Testis (tissue), 5 donors: ENCODE data around the gene RBPMS2. TPM values are rescaled to one million over a fixed set of nuclear protein-coding genes. Genes with fewer than 3 reads are reported as not detected.
"Not testable (repeated sequence)": the region's sequence is repeated elsewhere in the genome, so short reads cannot be mapped to it uniquely, and the experiment has no call there.

Experiments
- DNase-seq: peaks from one replicate; pipeline ENCODE4 v3.0.0-alpha.2; 2019
- H3K27ac ChIP-seq, 2 donors: fragments of 200-600 bp; sonication (generic); one replicate each; pipeline ENCODE4 v1.5.1; 2019
- H3K27me3 ChIP-seq: fragments of 200-600 bp; sonication (generic); one replicate; pipeline ENCODE4 v1.5.1; 2019
- H3K36me3 ChIP-seq: fragments of 200-600 bp; sonication (generic); one replicate; pipeline ENCODE4 v1.5.1; 2017; ENCODE audit warnings: low read depth; ENCODE audit errors: missing control alignments
- H3K4me1 ChIP-seq: fragments of 200-600 bp; sonication (generic); one replicate; pipeline ENCODE4 v1.5.1; 2019
- H3K4me3 ChIP-seq, 2 donors: fragments of 200-600 bp; sonication (generic); one replicate each; pipeline ENCODE4 v1.5.1; 2017 to 2019
- H3K9me3 ChIP-seq: fragments of 200-600 bp; sonication (generic); one replicate; pipeline ENCODE4 v1.5.1; 2017
- CTCF ChIP-seq, 3 experiments: fragments of 450-650 bp in 2 of 3; fragments of 200-600 bp in 1 of 3; sonication (generic) in 1 of 3; IDR thresholded peaks; one replicate each; pipeline ENCODE4 v1.5.1; 2016 to 2019; ENCODE audit warnings: antibody characterized with exemption in 3 of 3, mild to moderate bottlenecking in 2 of 3, moderate library complexity in 1 of 3
- POLR2A ChIP-seq: fragments of 450-650 bp; IDR thresholded peaks from one replicate; pipeline ENCODE4 v1.6.1; 2017; ENCODE audit warnings: antibody characterized with exemption, mild to moderate bottlenecking, moderate library complexity
- WGBS, 2 donors: methylation state at CpG; one replicate each; pipeline ENCODE4 v1.1.5; 2018; 5-methylcytosine and 5-hydroxymethylcytosine counted together
- intact Hi-C: fragments of 100-400 bp; cut with DNase I; formaldehyde crosslinking; loops from one replicate; pipeline ENCODE4 v1.15.1; 2023; ENCODE audit warnings: low total_unique reads
- long read RNA-seq, 2 donors: transcript quantifications; one replicate each; lab custom pipeline, GENCODE V29; 2026
- polyA plus RNA-seq: library from polyadenylated mRNA; stranded (reverse); fragments of 350-450 nt; fragmentation: Illumina TruSeq; extraction: RNeasy Lipid Tissue Mini Kit (QIAGEN cat#74804); gene quantifications from one replicate; pipeline ENCODE4 v1.2.3, GENCODE V29; 2014; ENCODE audit warnings: low read depth, low replicate concordance; ENCODE audit not compliant: insufficient read depth
- total RNA-seq, 2 donors: library from RNA; depleted of rRNA; stranded (reverse); fragments of >200 nt; gene quantifications; one replicate each; pipeline ENCODE4 v1.2.3, GENCODE V29; 2016

The RBPMS2 gene
- total RNA-seq (1 to 10 TPM; 5.0 to 5.8 TPM), polyA plus RNA-seq (9.7 TPM)
- long read RNA-seq, donor 1, partial matches to known transcripts: 0 of 4 reads
- long read RNA-seq, donor 1, other reads (novel, unspliced or antisense): 0 of 4 reads
- long read RNA-seq, donor 2, partial matches to known transcripts: 0 of 1 reads
- long read RNA-seq, donor 2, other reads (novel, unspliced or antisense): 0 of 1 reads

- 1 to 2% methylated on average over 20 to 53 of the region's 90 CpGs for WGBS, 2 donors
- intact Hi-C loops: no loop called here
- peak; percentile 33 for DNase-seq
Observed at GRCh38 chr15:64775551-64776401, at the start of gene RBPMS2. Gene RBPMS2, minus strand, starts transcription at chr15:64775589. Its CDS starts 270 bp downstream, at chr15:64775319.

DNA sequence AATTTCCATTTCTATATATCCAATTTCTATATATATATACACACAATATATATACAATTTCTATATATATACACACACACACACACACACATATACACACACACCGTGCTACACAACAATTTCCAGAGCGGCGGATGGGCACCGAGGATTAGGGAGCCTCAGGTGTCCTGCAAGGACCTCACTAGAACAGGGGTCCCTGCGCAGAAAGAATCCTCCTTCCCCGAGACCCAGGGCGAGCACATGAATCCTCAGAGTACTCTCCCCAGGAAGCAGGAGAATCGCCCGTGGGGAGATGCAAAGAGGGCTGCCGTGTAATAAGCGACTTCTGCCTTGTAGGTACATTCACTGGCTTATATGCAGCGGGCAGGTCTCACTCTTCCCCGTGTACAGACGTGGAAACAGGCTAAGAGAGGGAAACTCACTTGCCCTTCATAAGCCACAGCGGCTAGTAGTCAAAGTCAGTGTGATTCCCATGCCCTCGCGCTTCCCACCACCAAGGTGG, 49.6 kb upstream of the RBPMS2 start:
- TF ChIP-seq CTCF (IDR thresholded peaks at IDR 0.05): no peak
- no peak for TF ChIP-seq POLR2A
- intact Hi-C loops: loop anchor here (5.0 kb wide), 1 partner anchor 88 kb away; no protein-coding TSS in a partner anchor
- DNase-seq: no peak
- Histone ChIP-seq H3K4me3 (peak overlapping the region; percentile 43 to 57), H3K9me3 (no peaks in the 10 kb centered on the region), H3K27me3 (no peaks in the 10 kb centered on the region), H3K4me1 (peaks cover 16% of the 10 kb centered on the region), H3K27ac (no peak overlapping the region), H3K36me3 (no peaks in the 10 kb centered on the region)
- WGBS, 2 donors: 2% methylated on average over 17 of the region's 17 CpGs

More at GRCh38 chr15:64775551-64776401, at the start of gene RBPMS2:
- TF ChIP-seq CTCF (IDR thresholded peaks at IDR 0.05): no peak
- TF ChIP-seq POLR2A: no peak
- Histone ChIP-seq H3K9me3 (no peaks in the 10 kb centered on the region), H3K4me1 (no peaks in the 10 kb centered on the region), H3K36me3 (no peaks in the 10 kb centered on the region), H3K27ac (peak within 1 kb of the TSS; percentile 24 to 84), H3K27me3 (no peaks in the 10 kb centered on the region), H3K4me3 (peak within 1 kb of the TSS; percentile 56 to 60)

DNA sequence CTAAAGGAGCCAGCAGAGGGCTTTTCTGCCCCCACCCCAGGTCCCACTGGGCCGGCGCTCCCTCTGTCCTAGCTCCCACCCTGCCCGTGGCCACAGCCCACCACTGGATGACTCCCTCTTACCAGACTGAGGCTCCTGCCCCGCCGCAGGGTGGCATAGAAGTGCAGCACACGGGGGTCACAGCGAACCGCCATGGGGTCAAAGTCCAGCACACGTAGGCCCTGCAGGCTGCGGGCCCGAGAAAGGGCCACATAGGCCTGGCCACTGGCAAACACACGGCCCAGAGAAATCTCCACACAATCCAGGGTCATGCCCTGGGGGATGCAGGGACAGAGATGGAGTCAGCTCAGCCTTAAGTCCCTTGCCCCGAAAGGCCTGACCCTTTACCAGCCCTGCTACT, 41.1 kb upstream of the RBPMS2 start:
- Histone ChIP-seq H3K4me3 (no peak overlapping the region), H3K9me3 (no peaks in the 10 kb centered on the region), H3K4me1 (peaks cover 4% of the 10 kb centered on the region), H3K27ac (no peak overlapping the region), H3K36me3 (no peaks in the 10 kb centered on the region), H3K27me3 (no peaks in the 10 kb centered on the region)
- no peak for TF ChIP-seq CTCF (IDR thresholded peaks at IDR 0.05)
- TF ChIP-seq POLR2A: no peak
- WGBS, 2 donors: 92 to 98% methylated on average over 5 to 11 of the region's 13 CpGs
- intact Hi-C loops: no loop called here
- no peak for DNase-seq

- H3K4me1 ChIP-seq, H3K27me3 ChIP-seq, intact Hi-C loops, H3K9me3 ChIP-seq, H3K27ac ChIP-seq, H3K36me3 ChIP-seq, DNase-seq, H3K4me3 ChIP-seq: not testable (repeated sequence)
- WGBS, 2 donors: 85 to 92% methylated on average over 4 of the region's 4 CpGs
Observed at GRCh38 chr15:64814965-64815364, 39.6 kb upstream of the RBPMS2 start.

DNA sequence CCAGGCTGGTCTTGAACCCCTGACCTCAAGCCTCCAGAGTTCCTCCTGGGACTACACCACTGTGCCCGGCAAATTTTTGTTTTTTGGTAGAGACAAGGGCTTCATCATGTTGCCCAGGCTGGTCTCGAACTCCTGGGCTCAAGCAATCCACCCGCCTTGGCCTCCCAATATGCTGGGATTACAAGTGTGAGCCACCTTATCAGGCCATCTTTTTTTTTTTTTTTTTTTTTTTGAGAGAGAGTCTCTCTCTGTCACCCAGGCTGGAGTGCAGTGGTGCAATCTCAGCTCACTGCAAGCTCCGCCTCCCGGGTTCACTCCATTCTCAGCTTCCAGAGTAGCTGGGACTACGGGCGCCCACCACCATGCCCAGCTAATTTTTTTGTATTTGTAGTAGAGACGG, 38.9 kb upstream of the RBPMS2 start:
- H3K4me1 ChIP-seq, intact Hi-C loops, H3K27ac ChIP-seq, H3K27me3 ChIP-seq, DNase-seq, H3K9me3 ChIP-seq, H3K4me3 ChIP-seq, H3K36me3 ChIP-seq: not testable (repeated sequence)
- WGBS, 2 donors: 86 to 91% methylated on average over 8 of the region's 8 CpGs
